Neural cell (in vitro differentiated cells): ENCODE measurements around the gene ADPRS.

Experiments
- EP300 ChIP-seq: fragments of 450-650 bp; conservative IDR thresholded peaks from 2 replicates; pipeline ENCODE4 v1.6.1; 2014; ENCODE audit warnings: antibody characterized with exemption, mild to moderate bottlenecking, moderate library complexity; ENCODE audit not compliant: poor library complexity, severe bottlenecking
- EZH2 ChIP-seq: fragments of 200-600, 300-800 bp; shearing (Covaris generic), sonication (generic); IDR thresholded peaks from 2 replicates; pipeline ENCODE4 v1.6.1; 2014; ENCODE audit warnings: antibody characterized with exemption, low read length, borderline replicate concordance, mild to moderate bottlenecking; ENCODE audit not compliant: insufficient read depth, poor library complexity, severe bottlenecking
- MXI1 ChIP-seq: fragments of 450-650 bp; conservative IDR thresholded peaks from 2 replicates; pipeline ENCODE4 v1.6.1; 2014; ENCODE audit warnings: antibody characterized with exemption, mild to moderate bottlenecking; ENCODE audit not compliant: poor library complexity, severe bottlenecking
- TF ChIP-seq, protein P1 (sequence below): fragments of 450-650 bp; IDR thresholded peaks from 2 replicates; pipeline ENCODE4 v1.5.1; 2014; ENCODE audit warnings: antibody characterized with exemption, mild to moderate bottlenecking, moderate library complexity; ENCODE audit not compliant: poor library complexity, severe bottlenecking

DNA sequence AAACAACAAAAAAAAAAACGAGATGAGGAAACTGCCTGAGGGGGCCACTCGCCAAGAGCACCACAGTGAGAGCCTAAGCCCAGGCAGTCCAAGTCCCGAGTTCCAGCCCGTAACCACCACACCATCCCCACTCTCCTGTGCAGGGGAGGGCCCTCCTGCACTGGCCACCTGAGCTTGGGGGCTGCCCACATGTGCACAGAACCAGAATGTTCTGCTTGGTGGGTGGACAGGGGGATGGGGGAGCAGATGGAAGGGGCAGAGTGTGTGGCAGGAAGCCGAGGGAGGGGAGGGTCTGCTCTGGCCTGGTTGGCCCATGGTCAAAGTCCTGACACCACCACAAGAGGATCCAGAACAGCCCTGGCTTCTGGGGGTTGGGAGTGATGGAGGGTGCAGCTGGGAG, 17.6 kb downstream of the ADPRS start:
- no peak for TF ChIP-seq EP300
- TF ChIP-seq, protein P1, sequence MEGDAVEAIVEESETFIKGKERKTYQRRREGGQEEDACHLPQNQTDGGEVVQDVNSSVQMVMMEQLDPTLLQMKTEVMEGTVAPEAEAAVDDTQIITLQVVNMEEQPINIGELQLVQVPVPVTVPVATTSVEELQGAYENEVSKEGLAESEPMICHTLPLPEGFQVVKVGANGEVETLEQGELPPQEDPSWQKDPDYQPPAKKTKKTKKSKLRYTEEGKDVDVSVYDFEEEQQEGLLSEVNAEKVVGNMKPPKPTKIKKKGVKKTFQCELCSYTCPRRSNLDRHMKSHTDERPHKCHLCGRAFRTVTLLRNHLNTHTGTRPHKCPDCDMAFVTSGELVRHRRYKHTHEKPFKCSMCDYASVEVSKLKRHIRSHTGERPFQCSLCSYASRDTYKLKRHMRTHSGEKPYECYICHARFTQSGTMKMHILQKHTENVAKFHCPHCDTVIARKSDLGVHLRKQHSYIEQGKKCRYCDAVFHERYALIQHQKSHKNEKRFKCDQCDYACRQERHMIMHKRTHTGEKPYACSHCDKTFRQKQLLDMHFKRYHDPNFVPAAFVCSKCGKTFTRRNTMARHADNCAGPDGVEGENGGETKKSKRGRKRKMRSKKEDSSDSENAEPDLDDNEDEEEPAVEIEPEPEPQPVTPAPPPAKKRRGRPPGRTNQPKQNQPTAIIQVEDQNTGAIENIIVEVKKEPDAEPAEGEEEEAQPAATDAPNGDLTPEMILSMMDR: no peak
- no peak for TF ChIP-seq MXI1
- TF ChIP-seq EZH2: no peak
